ENCODE data around the gene KRT13.

Gene KRT13

DNA sequence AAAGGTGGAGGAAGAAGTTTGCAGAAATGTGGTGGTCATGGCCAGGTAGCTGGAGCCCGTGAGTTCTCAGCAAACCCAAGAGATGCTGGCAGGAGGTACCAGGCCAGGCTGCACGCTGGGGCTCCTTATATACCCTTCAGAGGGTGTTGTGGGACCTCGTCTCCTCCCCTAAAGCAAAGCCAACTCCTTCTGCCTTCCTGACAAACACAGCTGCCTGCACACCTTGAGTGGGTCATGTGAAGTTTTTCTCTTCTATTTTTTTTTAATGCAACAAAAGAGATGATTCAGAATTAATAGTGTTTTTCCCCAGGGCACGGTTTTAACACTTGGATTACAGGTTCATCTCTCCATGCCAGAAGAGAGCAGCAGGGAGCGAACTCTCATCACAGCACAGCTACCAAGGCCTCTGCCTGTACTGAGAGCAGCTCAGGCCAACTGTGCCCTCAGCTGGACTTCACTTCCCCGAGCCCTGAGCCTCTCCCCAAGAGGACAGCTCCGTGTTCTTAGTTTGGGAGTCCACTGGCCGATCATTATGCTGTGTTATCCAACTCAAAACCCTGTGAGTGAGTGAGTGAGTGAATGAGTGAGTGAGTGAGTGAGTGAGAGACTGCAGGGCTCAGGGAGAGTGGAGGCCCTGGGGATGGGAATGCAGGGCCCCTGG, 13.5 kb upstream of the KRT13 start, which contains the start of gene KRT15:
Gene KRT15 (minus strand): TSS at position 102 of the 661 bp plus-strand sequence. CDS start 63 bp downstream, at position 39.
- no peak for DNase-seq

DNA sequence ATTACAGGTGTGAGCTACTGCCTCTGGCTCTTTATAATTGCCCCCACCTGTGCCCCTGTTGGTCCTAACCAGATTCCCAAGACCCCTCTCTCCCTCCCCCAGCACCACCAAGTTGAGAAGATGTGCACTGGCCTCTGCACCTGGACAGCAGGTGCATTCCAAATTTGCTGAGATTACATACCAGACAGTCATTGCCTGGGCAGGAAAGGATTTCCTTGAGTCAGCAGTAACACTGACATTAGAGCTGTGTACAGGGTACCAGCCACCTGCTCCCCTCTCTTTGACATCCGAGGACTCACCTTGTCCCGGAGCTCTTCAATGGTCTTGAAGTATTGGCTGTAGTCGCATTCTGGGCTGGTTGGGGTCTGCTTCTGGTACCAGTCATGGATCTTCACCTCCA, 12.6 kb upstream of the KRT13 start:
- DNase-seq, result no peak

DNA sequence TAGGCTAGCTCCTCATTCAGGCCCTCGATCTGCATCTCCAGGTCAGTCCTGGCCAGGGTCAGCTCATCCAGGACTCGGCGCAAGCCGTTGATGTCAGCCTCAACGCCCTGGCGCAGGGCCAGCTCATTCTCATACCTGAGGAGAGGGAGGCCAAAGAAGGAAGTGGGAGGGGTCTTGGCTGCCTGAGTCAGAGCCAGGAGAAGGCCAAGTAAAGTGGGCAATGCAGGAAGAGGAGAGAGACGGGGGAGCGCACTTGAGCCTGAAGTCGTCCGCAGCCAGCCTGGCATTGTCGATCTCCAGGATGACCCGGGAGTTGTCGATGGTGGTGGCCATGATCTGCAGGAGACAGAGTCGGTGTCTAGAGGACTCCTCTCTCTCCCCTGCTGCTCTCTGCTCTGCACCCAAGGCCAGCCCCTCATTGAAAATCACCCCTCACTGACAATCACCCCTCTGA, 11.4 kb upstream of the KRT13 start:
- DNase-seq, result no peak

DNA sequence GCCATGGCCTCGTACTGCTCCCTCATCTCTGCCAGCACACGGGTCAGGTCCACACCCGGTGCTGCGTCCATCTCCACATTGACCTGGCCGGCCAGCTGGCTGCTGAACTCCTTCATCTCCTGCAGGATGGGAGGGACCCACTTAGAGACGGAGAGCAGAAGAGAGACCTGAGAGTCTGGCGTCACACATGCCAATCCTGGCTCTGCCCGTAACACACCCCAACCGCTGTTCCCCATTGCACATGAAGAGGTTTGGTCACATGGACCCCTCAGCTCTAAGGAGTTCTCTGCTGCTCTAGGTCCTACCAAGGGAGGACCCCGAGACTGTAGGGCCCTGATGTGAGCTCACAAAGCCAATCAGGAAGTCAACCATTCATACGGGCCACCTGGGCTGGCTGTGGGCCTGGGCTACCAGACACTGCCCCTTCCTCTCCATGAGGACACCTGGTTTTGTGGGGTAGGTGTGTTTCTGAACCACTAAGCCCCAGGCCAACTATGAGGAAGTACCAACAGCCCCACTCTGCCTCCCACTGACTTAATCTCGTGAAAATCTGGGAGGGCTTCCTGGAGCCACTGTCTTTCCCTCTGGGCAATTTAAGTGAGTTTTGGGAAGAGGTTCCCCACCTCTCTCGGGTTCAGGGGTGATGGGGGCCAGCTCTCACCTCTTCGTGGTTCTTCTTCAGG, 10.9 kb upstream of the KRT13 start:
- DNase-seq, result no peak

DNA sequence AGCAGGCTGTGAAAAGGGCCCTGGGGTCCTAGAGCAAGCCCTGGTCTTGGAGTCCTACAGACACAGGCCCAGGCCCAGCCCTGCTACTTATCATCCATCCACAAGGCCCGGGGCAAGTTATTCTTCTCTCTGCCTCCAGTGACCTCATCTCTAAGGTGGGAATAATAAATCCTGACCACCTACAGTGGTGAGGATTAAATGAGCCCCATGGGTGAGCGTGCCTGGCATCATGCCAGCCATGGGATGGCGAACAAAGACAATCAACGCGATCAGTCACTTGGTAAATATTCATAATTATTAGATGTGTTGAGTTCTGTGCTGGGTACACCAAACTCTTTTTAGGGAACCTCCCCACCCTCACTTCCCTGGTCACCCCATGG, 7.7 kb upstream of the KRT13 start:
- no peak for DNase-seq

DNA sequence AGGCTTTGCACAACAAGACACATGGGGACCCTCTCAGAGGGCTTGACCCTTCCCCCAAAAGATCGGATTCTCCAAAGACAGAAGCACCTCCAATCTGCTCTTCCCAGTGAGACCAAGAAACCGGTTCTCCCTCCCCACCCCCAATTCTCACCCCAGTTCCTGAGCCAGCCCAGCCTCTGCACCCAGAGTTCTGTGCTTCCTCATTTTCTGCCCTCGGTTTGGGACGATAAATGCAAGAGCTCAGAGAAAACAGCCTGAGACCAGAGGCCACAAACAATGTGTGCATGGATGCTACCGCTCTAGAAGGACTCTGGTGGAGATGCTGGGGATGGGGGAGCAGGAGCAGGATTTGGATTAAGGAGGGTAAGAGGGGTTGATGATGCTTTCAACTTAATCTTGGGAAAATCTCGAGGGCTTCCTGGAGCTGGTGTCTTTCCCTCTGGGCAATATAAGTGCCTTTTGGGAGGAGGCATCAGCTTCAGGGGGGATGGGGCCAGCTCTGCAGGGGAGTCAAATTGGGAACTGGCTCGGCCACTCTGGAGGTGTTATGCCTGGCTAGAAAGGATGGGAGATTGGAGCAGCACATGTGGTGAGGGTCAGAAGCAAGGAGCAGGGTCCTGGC, 7.2 kb upstream of the KRT13 start:
- no peak for DNase-seq

DNA sequence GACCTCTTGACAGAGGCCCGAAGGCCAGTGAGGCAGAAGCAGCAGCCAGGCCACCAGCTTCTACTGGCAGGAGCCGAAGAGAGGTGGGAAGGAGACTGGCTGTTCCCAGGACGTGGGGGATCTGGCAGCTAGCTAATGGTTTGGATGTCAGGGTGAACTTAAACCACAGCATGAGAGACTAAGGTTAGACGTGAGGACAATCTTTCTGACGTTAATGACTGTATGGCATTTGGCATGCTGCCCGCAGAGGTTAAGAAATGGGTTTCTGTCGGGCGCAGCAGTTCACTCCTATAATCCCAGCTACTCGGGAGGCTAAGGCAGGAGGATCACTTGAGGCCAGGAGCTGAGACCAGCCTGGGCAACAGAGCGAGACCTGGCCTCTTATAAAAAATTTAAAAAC, 6.3 kb upstream of the KRT13 start:
- DNase-seq, result no peak

DNA sequence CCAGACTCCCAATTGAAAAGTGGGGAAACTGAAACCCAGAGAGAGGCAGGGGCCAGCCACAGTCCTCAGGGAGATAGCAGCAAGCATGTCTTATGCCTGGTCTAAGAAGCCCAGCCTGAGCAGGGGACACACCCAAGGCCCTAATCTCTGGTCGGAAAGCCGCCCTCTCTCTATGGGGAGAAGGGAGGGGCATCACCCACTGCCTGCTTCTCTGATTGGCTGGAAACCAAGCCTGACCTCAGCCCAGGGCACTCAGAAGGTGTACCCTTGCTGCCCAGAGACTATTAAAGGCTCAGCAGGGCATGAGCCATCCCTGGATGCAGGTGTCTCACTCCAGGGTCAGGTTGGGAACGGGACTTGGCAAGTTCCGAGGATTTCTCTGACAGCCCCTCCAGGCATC, 5.7 kb upstream of the KRT13 start:
- no peak for DNase-seq

DNA sequence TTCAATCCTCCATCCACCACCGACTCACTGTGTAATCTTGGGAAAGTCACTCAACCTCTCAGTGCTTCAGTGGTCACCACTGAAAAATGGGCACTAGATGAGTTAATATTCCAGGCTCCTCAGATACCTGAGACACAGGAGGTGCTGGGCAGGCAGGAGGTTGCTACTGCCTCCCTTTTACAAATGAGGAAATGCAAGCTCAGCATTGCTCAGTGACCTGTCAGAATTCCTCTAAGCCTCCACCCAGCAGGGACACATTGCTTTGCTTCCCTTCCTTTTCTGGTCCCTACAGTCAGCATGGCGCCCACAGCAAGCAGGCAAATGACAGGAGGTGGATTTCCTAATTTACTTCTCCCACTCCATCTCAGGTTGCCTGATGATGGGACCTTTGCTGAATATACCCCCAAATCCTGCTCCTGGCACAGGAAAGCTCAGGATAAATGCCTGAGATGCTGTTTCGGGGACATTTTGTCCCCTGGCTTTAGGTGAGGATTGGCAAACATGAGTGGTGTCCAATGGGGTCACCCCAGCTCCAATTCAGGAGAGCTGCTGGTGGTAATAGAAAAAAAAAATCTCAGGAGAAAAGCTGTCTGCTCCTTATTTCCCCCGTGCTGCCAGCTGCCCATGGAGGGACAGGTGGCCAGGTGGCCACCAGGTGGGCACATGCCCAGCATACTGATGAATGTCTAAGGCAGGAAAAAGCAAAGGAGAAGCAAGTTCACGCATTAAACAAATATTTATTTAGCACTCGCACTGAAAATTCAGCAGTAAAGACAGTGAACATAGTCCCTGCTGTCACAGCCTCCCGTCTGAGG, 5.0 kb upstream of the KRT13 start:
- DNase-seq, result no peak

DNA sequence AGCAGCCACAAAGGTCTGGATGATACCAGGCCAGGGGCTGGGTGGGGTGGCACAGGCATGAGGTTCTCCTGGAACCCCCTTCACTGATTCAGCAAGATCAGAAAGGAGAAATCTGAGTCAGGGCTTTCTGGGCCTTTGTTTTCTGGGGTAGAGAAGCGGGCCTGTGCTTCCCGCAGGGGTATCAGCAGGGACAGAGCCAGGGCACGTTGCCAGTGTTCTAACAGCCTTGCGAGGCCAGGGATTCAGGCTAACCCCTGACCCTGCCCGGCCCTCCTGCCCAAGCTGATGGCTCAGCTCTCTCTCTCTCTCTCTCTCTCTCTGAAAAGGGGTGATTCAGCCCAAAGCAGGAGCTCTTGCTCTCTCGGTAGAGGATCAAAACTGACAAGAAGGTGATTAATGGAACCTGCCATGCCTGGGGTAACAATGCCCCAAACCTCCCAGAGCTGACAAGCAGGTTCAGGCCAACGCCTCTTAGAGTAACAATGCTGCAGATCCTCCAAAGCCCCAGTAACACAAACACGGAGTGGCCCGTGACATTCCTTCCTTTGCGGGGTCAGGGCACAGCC, 2.0 kb upstream of the KRT13 start:
- DNase-seq, result no peak

DNA sequence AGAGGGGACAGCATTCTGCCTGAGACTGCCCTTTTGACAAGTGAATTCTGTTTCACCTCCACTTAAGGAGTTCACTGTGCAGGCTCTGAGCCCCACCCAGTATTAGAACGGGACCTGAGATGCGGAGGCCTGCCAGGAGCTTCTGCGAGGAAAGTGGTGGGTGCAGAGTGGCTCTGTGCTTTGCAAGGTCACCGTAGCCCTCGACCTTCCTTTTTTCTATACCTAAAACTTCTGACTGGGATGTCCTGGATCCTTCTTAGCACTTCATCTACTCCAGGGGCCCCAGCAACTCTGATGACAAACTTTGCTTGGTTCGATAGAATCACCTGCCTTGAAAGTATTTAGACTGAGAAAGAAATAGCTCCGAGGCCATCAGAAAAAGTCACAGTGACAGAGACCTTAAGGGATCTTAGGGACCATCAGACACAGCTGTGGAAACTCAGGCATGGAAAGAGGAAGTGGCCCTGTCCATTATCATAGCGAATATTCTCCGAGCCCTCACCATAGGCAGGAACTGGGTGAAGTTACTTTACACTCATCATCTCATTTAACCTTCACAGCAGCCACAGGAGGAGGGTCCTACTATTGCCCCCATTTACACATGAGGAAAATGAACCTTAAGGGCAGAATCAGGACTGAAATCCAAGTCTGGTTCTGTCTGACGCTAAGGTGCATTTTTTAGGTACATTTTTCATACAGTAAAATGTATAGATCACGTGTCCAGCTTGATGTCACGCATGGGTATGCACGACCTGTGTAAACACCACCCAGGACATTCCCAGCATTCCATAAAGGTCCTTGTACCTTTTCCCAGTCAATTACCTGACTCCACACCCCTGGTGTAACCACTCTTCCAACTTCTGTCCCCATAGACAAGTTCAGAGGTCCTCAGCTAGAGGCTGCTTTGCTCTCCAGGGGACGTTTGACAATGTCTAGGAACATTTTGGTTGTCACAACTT, 676 bp upstream of the KRT13 start:
- no peak for DNase-seq

DNA sequence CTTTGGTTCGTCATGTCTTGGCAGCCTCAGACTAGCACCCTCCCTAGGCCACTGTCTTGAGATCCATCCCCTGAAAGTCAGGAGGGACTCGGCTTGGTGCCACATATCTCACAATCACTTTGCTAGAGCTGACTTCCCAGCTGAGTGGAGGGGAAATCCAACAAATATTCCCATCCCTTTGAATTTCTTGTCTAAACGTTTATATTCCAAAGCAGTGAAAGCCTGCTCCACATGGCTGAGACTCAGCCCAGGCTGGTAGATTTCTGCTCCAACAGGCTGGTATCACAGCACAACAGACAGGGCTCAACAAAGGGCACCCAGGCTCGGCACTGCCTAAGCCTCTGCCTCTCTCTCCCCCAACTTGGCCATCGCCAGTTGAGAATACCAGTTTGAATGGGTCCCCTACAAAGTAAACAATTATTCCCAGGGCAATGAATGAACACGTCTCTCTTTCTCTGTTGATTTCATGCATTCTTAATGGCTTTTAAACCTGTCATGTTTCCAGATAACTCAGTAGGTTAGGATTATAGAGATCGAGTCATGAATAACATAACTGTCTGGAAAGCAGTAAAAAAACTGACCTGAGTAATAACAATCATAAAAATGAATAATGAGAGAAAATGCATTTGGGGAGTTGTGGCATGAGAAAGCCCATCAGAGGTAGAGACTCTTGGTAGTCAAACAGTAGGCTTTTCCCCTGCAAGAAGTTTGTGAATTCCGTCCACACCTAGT, 1.0 kb downstream of the KRT13 start:
- DNase-seq, result no peak

DNA sequence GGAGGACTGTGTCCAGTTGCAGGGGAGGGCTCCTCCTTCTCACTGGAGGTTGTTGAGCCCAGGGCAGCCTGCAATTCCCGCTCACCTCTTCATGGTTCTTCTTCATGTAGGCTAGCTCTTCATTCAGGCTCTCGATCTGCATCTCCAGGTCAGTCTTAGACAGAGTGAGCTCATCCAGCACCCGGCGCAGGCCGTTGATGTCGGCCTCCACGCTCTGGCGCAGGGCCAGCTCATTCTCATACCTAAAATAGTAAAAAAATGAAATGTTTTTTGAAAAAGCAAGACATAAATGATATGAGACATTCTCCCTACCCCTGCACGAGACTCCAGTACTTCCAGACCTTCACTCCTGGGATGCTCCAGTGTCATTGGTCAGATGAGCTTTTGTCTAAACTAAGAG, 2.2 kb downstream of the KRT13 start:
- DNase-seq, result no peak

DNA sequence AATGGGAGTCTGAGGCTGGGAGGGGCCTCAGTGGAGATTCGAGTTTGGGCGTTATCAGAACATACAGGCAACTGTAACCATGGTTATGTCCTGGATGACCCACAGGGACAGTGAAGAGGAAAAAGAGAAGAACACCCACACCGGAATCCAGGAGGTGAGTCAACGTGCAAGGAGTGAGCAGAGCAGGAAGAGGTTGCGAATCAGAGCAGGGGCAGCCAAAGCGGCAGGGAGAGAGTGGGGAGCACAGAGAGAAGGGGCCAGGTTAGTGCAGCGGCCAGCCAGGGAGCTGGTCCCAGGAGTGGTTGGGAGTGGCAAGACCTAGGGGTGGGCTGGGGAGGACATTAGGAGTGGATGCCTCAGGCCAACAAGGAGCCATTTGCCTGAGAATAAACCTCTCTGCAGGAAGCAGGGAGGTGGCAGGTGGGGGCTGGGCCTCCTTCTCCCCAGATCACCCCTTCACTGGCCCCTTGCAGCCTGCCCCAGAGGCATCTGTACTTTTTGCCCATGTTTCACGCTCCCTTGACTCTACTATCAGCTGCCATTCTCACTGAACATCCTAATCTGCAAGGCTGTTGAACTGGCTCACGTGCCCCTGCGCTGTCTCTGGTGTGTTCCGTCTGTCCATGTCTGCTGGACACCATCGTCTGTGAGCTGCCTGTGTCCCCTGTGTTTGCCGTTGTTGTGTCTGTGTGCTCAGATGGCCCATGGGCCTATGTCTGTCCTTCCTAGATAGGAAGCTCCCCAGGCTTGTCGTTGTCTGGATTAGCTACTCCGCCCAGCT, 5.1 kb downstream of the KRT13 start:
- DNase-seq, result no peak

DNA sequence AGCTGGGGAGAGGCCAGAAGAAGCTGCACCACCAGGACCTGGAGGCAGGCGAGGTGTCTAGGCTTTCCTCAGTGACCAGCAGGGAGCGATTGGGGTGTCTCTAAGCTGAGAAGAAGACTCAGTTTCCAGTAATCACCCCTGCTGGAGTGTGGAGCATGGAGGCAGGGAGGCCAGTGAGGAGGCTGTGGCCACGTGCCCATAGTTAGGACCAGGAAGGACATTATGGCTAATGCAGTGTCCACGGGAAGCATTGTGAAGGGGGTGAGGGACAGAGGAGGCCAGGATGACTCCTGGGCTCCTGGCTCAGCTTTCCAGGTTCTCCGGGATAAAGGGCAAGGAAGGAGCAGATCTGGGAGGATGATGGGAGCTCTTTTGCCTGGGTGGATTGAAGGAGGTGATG, 5.7 kb downstream of the KRT13 start:
- DNase-seq, result no peak

DNA sequence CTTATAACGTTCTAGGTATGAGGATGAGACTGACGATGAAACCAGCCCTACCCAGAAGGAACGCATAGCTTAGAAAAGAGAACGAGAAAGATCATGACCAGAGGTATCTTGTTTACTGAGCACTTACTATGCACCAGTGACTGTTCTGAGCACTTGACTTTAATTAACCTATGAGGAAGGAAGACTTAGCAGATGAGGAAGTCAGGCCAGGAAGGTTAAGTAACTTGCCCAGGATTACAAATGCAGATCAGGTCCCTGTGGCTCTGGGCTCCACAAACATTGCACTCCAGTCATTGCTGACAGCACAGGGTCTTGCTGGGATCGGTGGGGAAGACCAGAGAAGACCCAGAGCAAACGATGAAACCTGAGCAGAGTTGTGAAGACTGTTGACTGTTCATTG, 7.1 kb downstream of the KRT13 start:
- DNase-seq, result no peak

DNA sequence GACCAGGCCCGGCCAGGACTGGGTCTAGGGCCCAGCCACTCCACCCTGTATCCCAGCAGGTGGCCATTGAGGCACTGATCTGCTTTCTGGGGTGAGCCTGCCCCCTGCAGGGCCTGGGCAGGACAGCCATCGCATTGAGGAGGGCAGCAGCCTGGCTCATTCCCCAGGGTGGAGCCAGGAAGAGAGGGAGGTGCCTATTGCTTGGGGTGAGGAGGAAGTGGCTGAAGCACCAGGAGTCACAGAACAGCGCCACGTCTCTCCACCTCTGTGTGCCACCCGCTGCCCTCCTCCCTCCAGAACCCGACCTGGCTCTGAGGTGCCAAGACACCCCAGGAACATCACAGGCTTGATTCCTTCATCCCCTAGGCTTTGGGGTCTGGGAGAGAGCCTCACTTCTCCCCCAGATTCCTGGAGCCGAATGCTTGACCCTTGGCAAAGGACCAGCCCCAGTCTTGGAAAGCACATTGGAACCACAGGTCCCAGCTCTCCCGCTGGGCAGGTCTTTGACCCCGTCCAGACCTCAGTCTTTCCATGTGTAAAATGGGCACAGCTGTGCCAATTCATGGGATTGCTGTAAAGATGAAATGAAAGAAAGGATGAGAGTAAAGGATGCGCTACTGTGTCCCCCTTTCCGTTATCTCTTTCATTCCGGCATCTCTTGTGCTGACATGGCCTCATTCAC, 8.5 kb downstream of the KRT13 start:
- peak; percentile 22 for DNase-seq

DNA sequence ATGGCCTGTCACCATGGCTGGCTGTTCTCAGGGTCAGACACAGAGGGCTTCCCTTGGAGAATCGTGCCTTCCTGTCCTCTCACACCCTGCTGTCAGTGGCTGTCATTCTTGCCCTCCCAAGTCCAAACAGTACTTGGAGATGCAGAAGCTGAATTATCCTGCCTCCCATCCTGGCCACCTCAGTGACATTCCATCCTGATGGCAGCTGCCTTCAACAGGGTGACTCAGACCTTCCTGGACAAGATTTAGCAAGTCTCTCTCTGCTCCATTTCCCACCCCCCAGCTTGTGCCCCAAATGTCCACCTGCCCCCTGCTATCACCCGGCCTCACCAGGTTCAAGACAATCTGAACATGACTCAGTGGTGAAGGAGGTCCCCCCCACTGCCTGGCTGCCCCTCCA, 10.9 kb downstream of the KRT13 start:
- no peak for DNase-seq

DNA sequence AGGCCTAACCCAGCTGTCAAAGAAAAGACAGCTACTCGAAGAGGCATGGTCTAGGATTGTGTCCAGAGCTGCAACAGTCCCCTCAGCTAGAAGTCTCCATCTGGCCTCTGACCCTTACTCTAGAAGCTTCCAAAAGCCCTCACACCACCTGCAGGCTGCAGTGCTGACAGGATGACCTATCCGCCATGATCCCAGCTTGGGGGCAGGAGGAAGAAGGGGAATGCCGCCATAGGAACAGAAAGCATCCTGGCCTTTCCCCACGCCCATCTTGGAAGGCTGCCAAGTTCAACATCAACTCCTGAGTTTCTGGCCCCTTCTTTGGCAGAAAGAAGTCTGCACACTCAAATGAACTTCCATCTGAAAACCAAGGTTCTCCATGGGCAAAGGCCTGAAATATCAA, 12.6 kb downstream of the KRT13 start:
- DNase-seq, result no peak

DNA sequence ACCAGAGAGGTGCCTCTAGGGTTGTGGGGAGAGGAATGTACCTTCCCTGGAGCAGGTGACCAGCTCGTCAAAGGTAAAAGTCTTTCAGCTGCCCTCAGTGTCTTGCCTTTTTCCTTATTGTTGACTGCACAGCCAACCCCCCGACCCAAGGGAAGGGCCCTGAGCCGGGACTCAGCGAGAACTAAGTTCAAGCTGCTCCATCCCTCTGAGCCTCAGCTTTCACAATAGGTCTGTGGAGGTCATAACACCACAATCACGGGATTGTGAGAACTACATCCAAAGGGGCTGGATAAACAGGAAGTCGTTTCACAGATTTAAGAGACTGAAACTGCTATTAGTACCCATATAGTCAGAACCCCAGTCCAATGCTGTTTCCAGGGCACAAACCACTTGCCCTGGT, 13.1 kb downstream of the KRT13 start:
- no peak for DNase-seq
